ENCODE data around the gene YIPF2. TPM values are rescaled to one million over a fixed set of nuclear protein-coding genes. Genes with fewer than 3 reads are reported as not detected.

The YIPF2 gene
- total RNA-seq, 1 experiment from 2014 or later, result 126 TPM

GRCh38 chr19:10895363-10895762 lies 33.1 kb downstream of the YIPF2 start:
- POLR2A ChIA-PET (ENCODE audit: unreplicated experiment), result no interaction called here
- CTCF ChIA-PET, result no interaction called here
- Histone ChIP-seq H3F3A (ENCODE audit: low read length, unreplicated experiment) (peaks cover 11% of the 10 kb centered on the region), H3K27ac (ENCODE audit: low read length) (no peak overlapping the region), H2AFZ (ENCODE audit: low read length) (no peak overlapping the region), H4K20me1 (ENCODE audit: low read length) (peaks cover 19% of the 10 kb centered on the region; the same call in 1 of the 2 replicates), H3K4me1 (ENCODE audit: insufficient read depth, low read length) (peaks cover 36% of the 10 kb centered on the region), H3K79me2 (ENCODE audit: low read length) (peaks cover 66% of the 10 kb centered on the region), H3K9me3 (ENCODE audit: low read length) (no peaks in the 10 kb centered on the region), H3K9me2 (replicated peaks; ENCODE audit: low read length) (no peaks in the 10 kb centered on the region), H3K9ac (ENCODE audit: low read length) (no peak overlapping the region), H3K36me3 (ENCODE audit: low read depth, low read length) (no peaks in the 10 kb centered on the region), H3K4me3 (ENCODE audit: low read length) (no peak overlapping the region), H3K4me2 (ENCODE audit: low read length) (no peak overlapping the region), H3K27me3 (ENCODE audit: low read length) (no peaks in the 10 kb centered on the region)
- intact Hi-C loops (cut with micrococcal nuclease), result no loop called here
- DNase-seq (no peak), ATAC-seq (no peak)
- BruUV-seq (replicated peaks), result no TSS peak
- TF ChIP-seq CTCF (conservative IDR thresholded peaks at IDR 0.05; ENCODE audit: low read depth, low read length) (no peak), EZH2phosphoT487 (IDR thresholded peaks at IDR 0.05; ENCODE audit: borderline replicate concordance, low read length) (no peak), EZH2 (IDR thresholded peaks at IDR 0.05; ENCODE audit: low read length, unreplicated experiment) (no peak)

DNA sequence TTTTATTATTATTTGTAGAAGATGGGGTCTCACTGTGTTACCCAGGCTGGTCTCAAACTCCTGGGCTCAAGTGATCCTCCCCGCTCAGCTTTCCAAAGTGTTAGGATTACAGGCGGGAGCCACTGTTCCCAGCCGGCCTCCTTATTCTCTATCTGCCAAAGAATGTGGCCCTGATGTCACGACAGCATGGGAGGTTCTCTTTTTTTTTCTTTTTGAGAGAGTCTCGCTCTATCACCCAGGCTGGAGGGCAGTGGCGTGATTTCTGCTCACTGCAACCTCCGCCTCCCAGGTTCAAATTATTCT lies 33.6 kb downstream of the YIPF2 start:
- peaks cover 62% of the 10 kb centered on the region for H3K79me2 ChIP-seq (ENCODE audit: low read length)
- intact Hi-C loops (cut with micrococcal nuclease), result no loop called here

More for the DNA sequence above, 33.6 kb downstream of the YIPF2 start:
- Histone ChIP-seq H3K36me3 (ENCODE audit: low read depth, low read length) (no peaks in the 10 kb centered on the region), H4K20me1 (ENCODE audit: low read length) (peaks cover 19% of the 10 kb centered on the region; the same call in 1 of the 2 replicates), H3K4me1 (ENCODE audit: insufficient read depth, low read length) (peaks cover 33% of the 10 kb centered on the region), H3K27me3 (ENCODE audit: low read length) (no peaks in the 10 kb centered on the region), H2AFZ (ENCODE audit: low read length) (no peak overlapping the region), H3K27ac (ENCODE audit: low read length) (no peak overlapping the region), H3F3A (ENCODE audit: low read length, unreplicated experiment) (peaks cover 11% of the 10 kb centered on the region), H3K4me3 (ENCODE audit: low read length) (no peak overlapping the region), H3K9me2 (replicated peaks; ENCODE audit: low read length) (no peaks in the 10 kb centered on the region), H3K4me2 (ENCODE audit: low read length) (no peak overlapping the region), H3K9me3 (ENCODE audit: low read length) (no peaks in the 10 kb centered on the region), H3K9ac (ENCODE audit: low read length) (no peak overlapping the region)
- TF ChIP-seq EZH2 (IDR thresholded peaks at IDR 0.05; ENCODE audit: low read length, unreplicated experiment), result no peak
- TF ChIP-seq EZH2phosphoT487 (IDR thresholded peaks at IDR 0.05; ENCODE audit: borderline replicate concordance, low read length), result no peak
- no peak for TF ChIP-seq CTCF (conservative IDR thresholded peaks at IDR 0.05; ENCODE audit: low read depth, low read length)
- POLR2A ChIA-PET (ENCODE audit: unreplicated experiment), result no interaction called here
- CTCF ChIA-PET, result interaction anchor here (0.5 kb wide), 1 partner anchor 44 kb away, joined by 5 read pairs; no protein-coding TSS in a partner anchor
- ATAC-seq (no peak), DNase-seq (no peak)
- BruUV-seq (replicated peaks), result no TSS peak

Data from PC-3 (cell line).